Measurements from ENCODE around the gene FBXL16.

GRCh38 chr16:708959-709358, 3.4 kb upstream of the FBXL16 start:
- TF ChIP-seq EZH2phosphoT487 (IDR thresholded peaks at IDR 0.05; ENCODE audit: borderline replicate concordance): no peak
- TF ChIP-seq CTCF (conservative IDR thresholded peaks at IDR 0.05; ENCODE audit: low read length): no peak

Measured in Loucy (cell line).